HL-60 (cell line): ENCODE measurements around the gene ELL3.
"Not testable (repeated sequence)": the region's sequence is repeated elsewhere in the genome, so short reads cannot be mapped to it uniquely, and the experiment has no call there.

Experiments used
- DNase-seq, 2 experiments: peaks; one replicate each; pipeline ENCODE4 v3.0.0-alpha.2; 2010 to 2020; ENCODE audit warnings: low read depth in 1 of 2, low spot score in 1 of 2
- H3K27ac ChIP-seq: fragments of 250-450 bp; sonication (Bioruptor Pico); replicated peaks from 2 replicates; pipeline ENCODE4 v1.5.1; 2020; ENCODE audit warnings: mild to moderate bottlenecking, moderate library complexity
- H3K27me3 ChIP-seq: fragments of 250-450 bp; sonication (Bioruptor Pico); 2 replicates; pipeline ENCODE4 v1.5.1; 2021; ENCODE audit warnings: mild to moderate bottlenecking, moderate library complexity; ENCODE audit not compliant: insufficient read depth, poor library complexity, severe bottlenecking
- H3K4me3 ChIP-seq: replicated peaks from 2 replicates; pipeline ENCODE4 v1.5.1; 2011; ENCODE audit warnings: mild to moderate bottlenecking, control low read depth, low read length; ENCODE audit not compliant: insufficient read depth
- CTCF ChIP-seq: IDR thresholded peaks from one replicate; pipeline ENCODE4 v1.5.1; 2011; ENCODE audit warnings: low read length, control low read depth, inconsistent platforms; ENCODE audit not compliant: insufficient read depth
- GABPA ChIP-seq: IDR thresholded peaks from 2 replicates; pipeline ENCODE4 v1.6.1; 2012; ENCODE audit warnings: low read depth
- POLR2AphosphoS5 ChIP-seq: IDR thresholded peaks from 2 replicates; pipeline ENCODE4 v1.6.1; 2012; ENCODE audit warnings: low read depth
- REST ChIP-seq: IDR thresholded peaks from 2 replicates; pipeline ENCODE4 v1.6.1; 2012; ENCODE audit warnings: low read depth; ENCODE audit not compliant: insufficient replicate concordance
- SPI1 ChIP-seq: IDR thresholded peaks from 2 replicates; pipeline ENCODE4 v1.6.1; 2012; ENCODE audit warnings: low read depth, mild to moderate bottlenecking, borderline replicate concordance
- long read RNA-seq: library from polyadenylated mRNA; unstranded; transcript quantifications from one replicate; pipeline ENCODE4 v2.0.0, GENCODE V29; 2020

Gene ELL3
- long read RNA-seq, transcript ELL3-201 (11 exons, 2,352 nt): major isoform, 27 of 45 reads
- long read RNA-seq, partial matches to known transcripts: 2 of 45 reads
- long read RNA-seq, other reads (novel, unspliced or antisense): 15 of 45 reads

- peak within 1 kb of the TSS; percentile 65 for H3K4me3 ChIP-seq
- H3K27me3 ChIP-seq: no peaks in the 10 kb centered on the region
- TF ChIP-seq CTCF (no peak), GABPA (no peak), POLR2AphosphoS5 (no peak), SPI1 (no peak), REST (no peak)
- peak within 1 kb of the TSS; percentile 91 for H3K27ac ChIP-seq
- DNase-seq: peak; percentile 65 to 80
Measured at GRCh38 chr15:43776718-43777266, at the start of gene ELL3. ELL3 (minus strand) TSS chr15:43776966; CDS start chr15:43776901, 65 bp downstream.

- peak overlapping the region; percentile 85 for H3K27ac ChIP-seq
- DNase-seq: no peak
- H3K4me3 ChIP-seq: no peak overlapping the region
- no peaks in the 10 kb centered on the region for H3K27me3 ChIP-seq
- TF ChIP-seq GABPA (no peak), POLR2AphosphoS5 (no peak), SPI1 (no peak), CTCF (no peak), REST (no peak)
Measured at GRCh38 chr15:43826029-43826507, 49.3 kb upstream of the ELL3 start.

- H3K4me3 ChIP-seq, DNase-seq, H3K27me3 ChIP-seq: not testable (repeated sequence)
- H3K27ac ChIP-seq: peak overlapping the region; percentile 83
Measured at GRCh38 chr15:43825305-43825704, 48.5 kb upstream of the ELL3 start.

- peak within 1 kb of the TSS; percentile 83 for H3K27ac ChIP-seq
- H3K27me3 ChIP-seq: no peaks in the 10 kb centered on the region
- peak; percentile 96 to 97 for DNase-seq
- TF ChIP-seq GABPA (peak; percentile 75), CTCF (no peak), POLR2AphosphoS5 (peak; percentile 89), REST (peak; percentile 63), SPI1 (peak; percentile 23; the same call in 1 of the 2 replicates)
- H3K4me3 ChIP-seq: peak within 1 kb of the TSS; percentile 71
Measured at GRCh38 chr15:43824302-43825246, 47.8 kb upstream of the ELL3 start, which contains the start of gene MFAP1. MFAP1 (minus strand) TSS chr15:43824690; CDS start chr15:43824569, 121 bp downstream.
